H9 (cell line): ENCODE measurements around the gene MATK. TPM values are rescaled to one million over a fixed set of nuclear protein-coding genes. Genes with fewer than 3 reads are reported as not detected.

ENCODE experiments used
- DNase-seq: peaks from one replicate; pipeline ENCODE4 v3.0.0-alpha.2; 2017
- H2AFZ ChIP-seq: one replicate; pipeline ENCODE4 v1.6.1; 2013; ENCODE audit warnings: mild to moderate bottlenecking, low read length, control low read depth, moderate library complexity
- H2AK5ac ChIP-seq: 2 replicates; pipeline ENCODE4 v1.6.1; 2013; ENCODE audit warnings: low read length, control low read depth, mixed read lengths; ENCODE audit not compliant: insufficient read length
- H2BK120ac ChIP-seq: one replicate; pipeline ENCODE4 v1.6.1; 2013; ENCODE audit warnings: low read depth, mild to moderate bottlenecking, low read length, control low read depth, inconsistent platforms; ENCODE audit not compliant: poor library complexity, severe bottlenecking
- H2BK12ac ChIP-seq: 2 replicates; pipeline ENCODE4 v1.6.1; 2013; ENCODE audit warnings: low read length, control low read depth, mixed read lengths, low read depth; ENCODE audit not compliant: insufficient read length
- H2BK15ac ChIP-seq: 2 replicates; pipeline ENCODE4 v1.6.1; 2013; ENCODE audit warnings: low read depth, low read length, control low read depth
- H2BK20ac ChIP-seq: one replicate; pipeline ENCODE4 v1.6.1; 2013; ENCODE audit warnings: low read depth, mild to moderate bottlenecking, low read length, control low read depth, inconsistent platforms; ENCODE audit not compliant: poor library complexity, severe bottlenecking
- H2BK5ac ChIP-seq: 2 replicates; pipeline ENCODE4 v1.6.1; 2013; ENCODE audit warnings: low read length, control low read depth, mixed read lengths; ENCODE audit not compliant: insufficient read length
- H3K14ac ChIP-seq: 2 replicates; pipeline ENCODE4 v1.6.1; 2013; ENCODE audit warnings: low read length, control low read depth; ENCODE audit not compliant: insufficient read depth
- H3K18ac ChIP-seq: 2 replicates; pipeline ENCODE4 v1.6.1; 2013; ENCODE audit warnings: low read depth, mild to moderate bottlenecking, mixed read lengths, low read length, control low read depth; ENCODE audit not compliant: insufficient read length
- H3K23ac ChIP-seq: 2 replicates; pipeline ENCODE4 v1.6.1; 2013; ENCODE audit warnings: low read length, control low read depth, mixed read lengths, low read depth; ENCODE audit not compliant: insufficient read length
- H3K23me2 ChIP-seq: 2 replicates; pipeline ENCODE4 v1.6.1; 2013; ENCODE audit warnings: low read depth, mild to moderate bottlenecking, mixed read lengths, low read length, control low read depth; ENCODE audit not compliant: insufficient read length, poor library complexity, severe bottlenecking
- H3K27ac ChIP-seq: 2 replicates; pipeline ENCODE4 v1.5.1; 2013; ENCODE audit warnings: low read length, control low read depth, mixed read lengths, low read depth; ENCODE audit not compliant: insufficient read length
- H3K27me3 ChIP-seq: 2 replicates; pipeline ENCODE4 v1.6.1; 2013; ENCODE audit warnings: low read length, control low read depth, inconsistent platforms; ENCODE audit not compliant: insufficient read depth
- H3K4ac ChIP-seq: 2 replicates; pipeline ENCODE4 v1.6.1; 2013; ENCODE audit warnings: low read depth, mild to moderate bottlenecking, control low read depth, inconsistent platforms, low read length, moderate library complexity
- H3K4me1 ChIP-seq: 2 replicates; pipeline ENCODE4 v1.6.1; 2013; ENCODE audit warnings: low read length, control low read depth, inconsistent platforms; ENCODE audit not compliant: insufficient read depth
- H3K4me2 ChIP-seq: 2 replicates; pipeline ENCODE4 v1.6.1; 2013; ENCODE audit warnings: low read length, control low read depth, mixed read lengths; ENCODE audit not compliant: insufficient read length, insufficient read depth
- H3K56ac ChIP-seq: 2 replicates; pipeline ENCODE4 v1.6.1; 2013; ENCODE audit warnings: low read depth, mild to moderate bottlenecking, mixed read lengths, low read length, control low read depth; ENCODE audit not compliant: insufficient read length
- H3K79me1 ChIP-seq: 2 replicates; pipeline ENCODE4 v1.6.1; 2013; ENCODE audit warnings: low read depth, mild to moderate bottlenecking, moderate library complexity, low read length, control low read depth, inconsistent platforms; ENCODE audit not compliant: insufficient read depth, poor library complexity, severe bottlenecking
- H3K79me2 ChIP-seq: 2 replicates; pipeline ENCODE4 v1.6.1; 2013; ENCODE audit warnings: low read length, control low read depth, inconsistent platforms; ENCODE audit not compliant: insufficient read depth
- H3K9ac ChIP-seq: 2 replicates; pipeline ENCODE4 v1.6.1; 2013; ENCODE audit warnings: low read length, control low read depth, mixed read lengths; ENCODE audit not compliant: insufficient read length; ENCODE audit errors: extremely low read depth
- H3K9me3 ChIP-seq: one replicate; pipeline ENCODE4 v1.6.1; 2013; ENCODE audit warnings: low read depth, low read length, inconsistent platforms; ENCODE audit not compliant: control insufficient read depth
- H3T11ph ChIP-seq: one replicate; pipeline ENCODE4 v1.6.1; 2013; ENCODE audit warnings: mild to moderate bottlenecking, low read length, control low read depth, inconsistent platforms
- H4K20me1 ChIP-seq: one replicate; pipeline ENCODE4 v1.6.1; 2013; ENCODE audit not compliant: control insufficient read depth, insufficient read length, insufficient read depth
- H4K5ac ChIP-seq: 2 replicates; pipeline ENCODE4 v1.6.1; 2013; ENCODE audit warnings: low read depth, mild to moderate bottlenecking, mixed read lengths, low read length, control low read depth; ENCODE audit not compliant: insufficient read length
- H4K8ac ChIP-seq: replicated peaks from 2 replicates; pipeline ENCODE4 v1.6.1; 2013; ENCODE audit warnings: low read length, control low read depth, mixed read lengths, low read depth; ENCODE audit not compliant: insufficient read length
- H4K91ac ChIP-seq: 2 replicates; pipeline ENCODE4 v1.6.1; 2013; ENCODE audit warnings: low read depth, mild to moderate bottlenecking, moderate library complexity, mixed read lengths, low read length, control low read depth; ENCODE audit not compliant: insufficient read length
- H3K27ac Mint-ChIP-seq, 3 experiments: 2 replicates in 2 of 3; 3 replicates in 1 of 3; pipeline ENCODE4 v1.8.0; 2020 to 2021; ENCODE audit warnings: mixed read lengths in 3 of 3, mild to moderate bottlenecking in 1 of 3, moderate library complexity in 1 of 3
- H3K27me3 Mint-ChIP-seq: 2 replicates; pipeline ENCODE4 v1.8.0; 2021; ENCODE audit warnings: low read depth, mild to moderate bottlenecking, moderate library complexity, mixed read lengths
- H3K36me3 Mint-ChIP-seq, 3 experiments: 2 replicates in 2 of 3; 3 replicates in 1 of 3; pipeline ENCODE4 v1.8.0; 2020 to 2021; ENCODE audit warnings: low read depth in 3 of 3, mixed read lengths in 3 of 3; ENCODE audit not compliant: insufficient read depth in 1 of 3
- H3K4me1 Mint-ChIP-seq, 2 experiments: 2 replicates each; pipeline ENCODE4 v1.8.0; 2020; ENCODE audit warnings: mixed read lengths in 2 of 2
- H3K4me3 Mint-ChIP-seq, 2 experiments: 2 replicates in 1 of 2; 3 replicates in 1 of 2; pipeline ENCODE4 v1.8.0; 2020 to 2021; ENCODE audit warnings: mild to moderate bottlenecking in 2 of 2, mixed read lengths in 2 of 2, moderate library complexity in 1 of 2
- H3K9me3 Mint-ChIP-seq, 2 experiments: 2 replicates in 1 of 2; 3 replicates in 1 of 2; pipeline ENCODE4 v1.8.0; 2020; ENCODE audit warnings: mild to moderate bottlenecking in 2 of 2, mixed read lengths in 2 of 2, moderate library complexity in 1 of 2
- CTCF ChIP-seq: fragments of 200-600 bp; sonication (generic); conservative IDR thresholded peaks from 3 replicates; pipeline ENCODE4 v1.8.0; 2021; ENCODE audit warnings: antibody characterized with exemption, mild to moderate bottlenecking
- WGBS: extraction: QIAGEN DNeasy Blood & Tissue Kit; methylation state at CpG from one replicate; pipeline ENCODE4 v1.1.7; 2013; ENCODE audit warnings: missing lambda C conversion rate, low lambda C conversion rate, mixed read lengths; ENCODE audit not compliant: insufficient read length; ENCODE audit errors: extremely low coverage; 5-methylcytosine and 5-hydroxymethylcytosine counted together
- total RNA-seq: library from RNA; stranded (reverse); gene quantifications from 2 replicates; pipeline ENCODE4 v1.2.1, GENCODE V29; 2021

MATK gene
- total RNA-seq, 1 experiment from 2014 or later: 13.5 TPM

GRCh38 chr19:3826163-3826562 lies 40.0 kb upstream of the MATK start:
- no peak overlapping the region for H3K4me3 Mint-ChIP-seq
- Histone ChIP-seq H3K4me1 (no peaks in the 10 kb centered on the region), H3K18ac (no peak overlapping the region), H3K23ac (no peak overlapping the region), H3K14ac (no peak overlapping the region), H4K5ac (no peak overlapping the region), H2BK20ac (no peak overlapping the region), H2BK120ac (no peak overlapping the region), H4K8ac (no peak overlapping the region), H4K20me1 (no peaks in the 10 kb centered on the region), H3K4ac (no peak overlapping the region), H3K23me2 (no peaks in the 10 kb centered on the region), H2BK15ac (no peak overlapping the region), H2AFZ (no peak overlapping the region), H3K79me2 (no peaks in the 10 kb centered on the region), H2BK5ac (no peak overlapping the region), H2BK12ac (no peak overlapping the region), H3K56ac (no peak overlapping the region), H3K4me2 (no peak overlapping the region), H3K9ac (no peak overlapping the region), H3K27me3 (no peaks in the 10 kb centered on the region), H4K91ac (no peak overlapping the region), H2AK5ac (no peak overlapping the region), H3T11ph (no peak overlapping the region), H3K27ac (no peak overlapping the region), H3K79me1 (no peaks in the 10 kb centered on the region), H3K9me3 (no peaks in the 10 kb centered on the region)
- no CpG with 5 or more reads among the region's 12 CpGs for WGBS
- H3K36me3 Mint-ChIP-seq: no peaks in the 10 kb centered on the region; a peak in 1 of 7 replicates
- TF ChIP-seq CTCF: no peak
- no peaks in the 10 kb centered on the region for H3K9me3 Mint-ChIP-seq
- peaks cover 23% of the 10 kb centered on the region for H3K27me3 Mint-ChIP-seq
- H3K4me1 Mint-ChIP-seq: no peaks in the 10 kb centered on the region; a peak in 1 of 4 replicates
- no peak overlapping the region for H3K27ac Mint-ChIP-seq
- no peak for DNase-seq
